Spleen (tissue), 11 donors: ENCODE measurements around the gene ZDHHC17. TPM values are rescaled to one million over a fixed set of nuclear protein-coding genes. Genes with fewer than 3 reads are reported as not detected.

Experiments
- DNase-seq: peaks from one replicate; pipeline ENCODE4 v3.0.0-alpha.2; 2020
- H3K27ac ChIP-seq, 8 donors: fragments of 200-600 bp; sonication (generic) in 7 of 8; 1 replicate in 4 of 8; 2 replicates in 4 of 8; pipeline versions ENCODE4 v1.5.0 to v1.8.0; 2016 to 2021; ENCODE audit warnings: inconsistent platforms in 4 of 8, mild to moderate bottlenecking in 4 of 8, moderate library complexity in 1 of 8
- H3K27me3 ChIP-seq, 7 donors: fragments of 200-600 bp; sonication (generic) in 6 of 7; replicated peaks in 1 of 7; 1 replicate in 4 of 7; 2 replicates in 3 of 7; pipeline versions ENCODE4 v1.5.0 to v1.8.0; 2016 to 2021; ENCODE audit warnings: inconsistent platforms in 3 of 7, mild to moderate bottlenecking in 1 of 7
- H3K36me3 ChIP-seq, 6 donors: fragments of 200-600 bp; sonication (generic) in 5 of 6; 1 replicate in 4 of 6; 2 replicates in 2 of 6; pipeline versions ENCODE4 v1.5.0 to v1.8.0; 2016 to 2021; ENCODE audit warnings: inconsistent platforms in 2 of 6
- H3K4me1 ChIP-seq, 6 donors: fragments of 200-600 bp; sonication (generic) in 5 of 6; 1 replicate in 3 of 6; 2 replicates in 3 of 6; pipeline versions ENCODE4 v1.5.0 to v1.8.0; 2016 to 2021; ENCODE audit warnings: inconsistent platforms in 3 of 6
- H3K4me3 ChIP-seq, 8 donors: fragments of 200-600 bp; sonication (generic) in 7 of 8; 1 replicate in 4 of 8; 2 replicates in 4 of 8; pipeline versions ENCODE4 v1.5.0 to v1.8.0; 2016 to 2021; ENCODE audit warnings: inconsistent platforms in 4 of 8, mild to moderate bottlenecking in 4 of 8, moderate library complexity in 2 of 8
- H3K9me3 ChIP-seq, 8 donors: fragments of 200-600 bp; sonication (generic) in 7 of 8; 1 replicate in 4 of 8; 2 replicates in 4 of 8; pipeline versions ENCODE4 v1.5.0 to v1.8.0; 2016 to 2021; ENCODE audit warnings: inconsistent platforms in 4 of 8
- CTCF ChIP-seq, 11 experiments: fragments of 200-600 bp in 7 of 11; fragments of 450-650 bp in 4 of 11; sonication (generic) in 4 of 11; IDR thresholded peaks in 8 of 11; conservative IDR thresholded peaks in 3 of 11; 1 replicate in 7 of 11; 2 replicates in 4 of 11; pipeline versions ENCODE4 v1.4.0 to v1.8.0; 2016 to 2021; ENCODE audit warnings: antibody characterized with exemption in 11 of 11, inconsistent platforms in 4 of 11, mild to moderate bottlenecking in 1 of 11
- POLR2A ChIP-seq, 3 donors: fragments of 450-650 bp; IDR thresholded peaks; one replicate each; pipeline ENCODE4 v1.5.1; 2017; ENCODE audit warnings: antibody characterized with exemption in 3 of 3, mild to moderate bottlenecking in 1 of 3
- POLR2AphosphoS5 ChIP-seq, 3 donors: sonication (generic); formaldehyde crosslinking; IDR thresholded peaks; one replicate each; pipeline ENCODE4 v1.5.1; 2017; ENCODE audit warnings: antibody characterized with exemption in 3 of 3
- WGBS, 5 donors: extraction: QIAGEN DNeasy Blood & Tissue Kit in 3 of 5; methylation state at CpG; one replicate each; pipeline versions ENCODE4 v1.1.5 to v1.1.7; 2013 to 2018; 5-methylcytosine and 5-hydroxymethylcytosine counted together
- intact Hi-C: fragments of 100-400 bp; cut with DNase I; formaldehyde crosslinking; loops from one replicate; pipeline ENCODE4 v1.15.0; 2023; ENCODE audit warnings: low total_unique reads
- polyA plus RNA-seq, 3 donors: library from polyadenylated mRNA; stranded (reverse); fragments of 200-250 nt; gene quantifications; one replicate each; pipeline ENCODE4 v1.2.1, GENCODE V29; 2013
- total RNA-seq, 7 donors: library from RNA; depleted of rRNA in 3 of 7; stranded (reverse); fragments of >200 nt in 3 of 7; fragmentation: NEBNext Ultra II Directional in 4 of 7; extraction: Animal tissue kit (Norgen Biotek cat#: 25700) in 4 of 7; gene quantifications; one replicate each; pipeline versions ENCODE4 v1.1.0 to v1.2.1, GENCODE V29; 2016 to 2021
- donor health status: healthy with polysubstance abuse.
- donor health status: DM: no; HTN: no; CAD: no; lungs with moderate emphysema.
- donor health status: DM: no; HTN: no; CAD: no.
- donor health status: Bipolar disorder and iron deficiency.
- donor health status: healthy.
- donor health status: DM: no; HTN: no; CAD: no.
- donor health status: DM: yes; HTN: yes; CAD: no.

The ZDHHC17 gene
- total and polyA plus RNA-seq, 10 donors = 10.1 to 69.4 (median 45.8) TPM

- DNase-seq = no peak
- 60 to 78% (median 72%) methylated on average over 2 of the region's 2 CpGs for WGBS, 5 donors
- no peak overlapping the region for H3K4me3 ChIP-seq
- H3K36me3 ChIP-seq = no peaks in the 10 kb centered on the region
- no peak overlapping the region for H3K27ac ChIP-seq
- H3K9me3 ChIP-seq = no peaks in the 10 kb centered on the region
- H3K4me1 ChIP-seq = peaks cover 0 to 13% (median 5%) of the 10 kb centered on the region in 6 donors
- peaks cover 0 to 18% (median 6%) of the 10 kb centered on the region in 7 donors for H3K27me3 ChIP-seq
- intact Hi-C loops = no loop called here
- TF ChIP-seq CTCF (IDR thresholded peaks at IDR 0.05 in 8 of 11, conservative IDR thresholded peaks at IDR 0.05 in 3 of 11) = no peak
- TF ChIP-seq POLR2A (IDR thresholded peaks at IDR 0.05) = no peak
- TF ChIP-seq POLR2AphosphoS5 (IDR thresholded peaks at IDR 0.05) = no peak
These were observed 119.9 kb downstream of the ZDHHC17 start for GRCh38 chr12:76883811-76884210.

- DNase-seq = no peak
- intact Hi-C loops = no loop called here
These were observed 124.9 kb downstream of the ZDHHC17 start for GRCh38 chr12:76888775-76889174.

GRCh38 chr12:76890151-76891143 is 126.5 kb downstream of the ZDHHC17 start:
- DNase-seq = no peak
- WGBS, 5 donors = 48 to 58% (median 53%) methylated on average over 8 of the region's 8 CpGs
- Histone ChIP-seq H3K9me3 (peaks cover 0 to 12% (median 6%) of the 10 kb centered on the region in 8 donors), H3K36me3 (no peaks in the 10 kb centered on the region), H3K27me3 (peaks cover 0 to 6% (median 0%) of the 10 kb centered on the region in 7 donors), H3K4me1 (no peaks in the 10 kb centered on the region), H3K4me3 (no peak overlapping the region), H3K27ac (no peak overlapping the region)
- TF ChIP-seq POLR2A (IDR thresholded peaks at IDR 0.05) (no peak), POLR2AphosphoS5 (IDR thresholded peaks at IDR 0.05) (no peak), CTCF (IDR thresholded peaks at IDR 0.05 in 8 of 11, conservative IDR thresholded peaks at IDR 0.05 in 3 of 11) (no peak)
- intact Hi-C loops = no loop called here

More at GRCh38 chr12:76888775-76889174, 124.9 kb downstream of the ZDHHC17 start:
- no peaks in the 10 kb centered on the region for H3K36me3 ChIP-seq
- H3K4me1 ChIP-seq = no peaks in the 10 kb centered on the region
- no peak overlapping the region for H3K4me3 ChIP-seq
- H3K9me3 ChIP-seq = peaks cover 0 to 4% (median 1%) of the 10 kb centered on the region in 8 donors
- no peak for TF ChIP-seq POLR2A (IDR thresholded peaks at IDR 0.05)
- no peak for TF ChIP-seq POLR2AphosphoS5 (IDR thresholded peaks at IDR 0.05)
- TF ChIP-seq CTCF (IDR thresholded peaks at IDR 0.05 in 8 of 11, conservative IDR thresholded peaks at IDR 0.05 in 3 of 11) = no peak
- WGBS, 5 donors = 88 to 100% (median 97%) methylated on average over 1 of the region's 1 CpG
- no peak overlapping the region for H3K27ac ChIP-seq
- peaks cover 0 to 6% (median 0%) of the 10 kb centered on the region in 7 donors for H3K27me3 ChIP-seq

- no peak overlapping the region for H3K4me3 ChIP-seq
- peaks cover 0 to 6% (median 0%) of the 10 kb centered on the region in 7 donors for H3K27me3 ChIP-seq
- intact Hi-C loops = no loop called here
- H3K4me1 ChIP-seq = no peaks in the 10 kb centered on the region
- no peak overlapping the region for H3K27ac ChIP-seq
- no peak for TF ChIP-seq CTCF (IDR thresholded peaks at IDR 0.05 in 8 of 11, conservative IDR thresholded peaks at IDR 0.05 in 3 of 11)
- TF ChIP-seq POLR2AphosphoS5 (IDR thresholded peaks at IDR 0.05) = no peak
- TF ChIP-seq POLR2A (IDR thresholded peaks at IDR 0.05) = no peak
- H3K36me3 ChIP-seq = no peaks in the 10 kb centered on the region
- H3K9me3 ChIP-seq = peaks cover 0 to 12% (median 6%) of the 10 kb centered on the region in 8 donors
- WGBS, 5 donors = 88 to 94% (median 92%) methylated on average over 3 of the region's 3 CpGs
- DNase-seq = no peak
These were observed 127.7 kb downstream of the ZDHHC17 start for GRCh38 chr12:76891609-76892008.
